ENCODE measurements around the gene KIF3A. TPM values are rescaled to one million over a fixed set of nuclear protein-coding genes. Genes with fewer than 3 reads are reported as not detected.

KIF3A gene
- total RNA-seq, 1 experiment from 2014 or later = 13.2 TPM

DNA sequence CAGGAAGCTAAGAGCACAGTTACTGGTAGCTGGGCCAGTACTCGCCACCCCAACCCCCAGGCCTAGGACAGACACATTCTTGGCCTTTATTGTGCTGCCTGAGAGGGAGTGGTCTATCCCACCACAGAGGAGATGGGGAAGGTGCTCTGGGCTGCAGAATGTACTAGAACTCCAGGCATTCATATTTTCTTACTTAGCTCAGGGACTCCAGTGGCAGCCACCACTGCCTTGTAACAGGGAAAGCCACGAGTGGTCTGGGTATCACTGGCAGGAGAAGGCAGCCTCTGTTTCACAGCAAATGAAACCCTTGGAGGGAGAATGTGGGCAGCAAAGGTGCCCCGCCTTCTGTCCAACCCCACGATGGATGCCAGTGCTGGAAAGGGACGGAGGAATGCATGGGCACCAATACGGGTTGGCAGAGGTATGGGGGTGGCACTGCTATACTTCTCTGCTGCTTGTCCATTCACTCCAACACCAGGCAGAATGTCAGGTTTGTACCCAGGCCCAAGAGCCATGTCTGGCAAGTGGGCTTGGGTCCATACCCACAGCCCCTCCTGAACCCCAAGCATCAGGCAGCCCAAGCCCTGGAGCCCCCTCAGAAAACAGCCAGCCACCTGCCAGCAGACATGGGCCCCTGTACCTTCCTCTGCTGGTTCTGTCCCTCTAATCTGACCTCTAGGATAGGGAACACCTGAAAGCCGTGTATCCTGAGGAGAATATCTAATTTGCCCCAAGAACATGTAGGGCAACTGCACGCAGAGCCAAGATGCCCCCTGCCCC, 35.1 kb upstream of the KIF3A start:
- no peak overlapping the region for H2BK15ac ChIP-seq (ENCODE audit: low read depth, low read length)
- no peak overlapping the region for H3K4me2 ChIP-seq (ENCODE audit: insufficient read depth, insufficient read length, low read length)
- H3K4me1 ChIP-seq (ENCODE audit: insufficient read depth, low read length) = peaks cover 8% of the 10 kb centered on the region; the same call in 1 of the 2 replicates
- H4K20me1 ChIP-seq (ENCODE audit: control insufficient read depth, insufficient read depth, insufficient read length) = no peaks in the 10 kb centered on the region
- no peak overlapping the region for H2AK5ac ChIP-seq (ENCODE audit: insufficient read length, low read length)
- no peak overlapping the region for H2BK12ac ChIP-seq (ENCODE audit: insufficient read length, low read depth, low read length)
- H3K36me3 Mint-ChIP-seq (ENCODE audit: insufficient read depth in 1 of 3, low read depth in 3 of 3) = no peaks in the 10 kb centered on the region
- H3K9me3 ChIP-seq (ENCODE audit: control insufficient read depth, low read depth, low read length) = no peaks in the 10 kb centered on the region
- H3K9ac ChIP-seq (ENCODE audit: extremely low read depth, insufficient read length, low read length) = no peak overlapping the region
- no peak overlapping the region for H2BK5ac ChIP-seq (ENCODE audit: insufficient read length, low read length)
- no CpG with 5 or more reads among the region's 8 CpGs for WGBS (ENCODE audit: extremely low coverage, insufficient read length, low lambda C conversion rate)
- no peaks in the 10 kb centered on the region for H3K9me3 Mint-ChIP-seq
- H2AFZ ChIP-seq (ENCODE audit: low read length) = no peak overlapping the region
- peak overlapping the region in 1 of 3 experiments; percentile 52; a peak in 2 of 7 replicates for H3K27ac Mint-ChIP-seq
- TF ChIP-seq, protein P1, sequence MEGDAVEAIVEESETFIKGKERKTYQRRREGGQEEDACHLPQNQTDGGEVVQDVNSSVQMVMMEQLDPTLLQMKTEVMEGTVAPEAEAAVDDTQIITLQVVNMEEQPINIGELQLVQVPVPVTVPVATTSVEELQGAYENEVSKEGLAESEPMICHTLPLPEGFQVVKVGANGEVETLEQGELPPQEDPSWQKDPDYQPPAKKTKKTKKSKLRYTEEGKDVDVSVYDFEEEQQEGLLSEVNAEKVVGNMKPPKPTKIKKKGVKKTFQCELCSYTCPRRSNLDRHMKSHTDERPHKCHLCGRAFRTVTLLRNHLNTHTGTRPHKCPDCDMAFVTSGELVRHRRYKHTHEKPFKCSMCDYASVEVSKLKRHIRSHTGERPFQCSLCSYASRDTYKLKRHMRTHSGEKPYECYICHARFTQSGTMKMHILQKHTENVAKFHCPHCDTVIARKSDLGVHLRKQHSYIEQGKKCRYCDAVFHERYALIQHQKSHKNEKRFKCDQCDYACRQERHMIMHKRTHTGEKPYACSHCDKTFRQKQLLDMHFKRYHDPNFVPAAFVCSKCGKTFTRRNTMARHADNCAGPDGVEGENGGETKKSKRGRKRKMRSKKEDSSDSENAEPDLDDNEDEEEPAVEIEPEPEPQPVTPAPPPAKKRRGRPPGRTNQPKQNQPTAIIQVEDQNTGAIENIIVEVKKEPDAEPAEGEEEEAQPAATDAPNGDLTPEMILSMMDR (conservative IDR thresholded peaks at IDR 0.05) = no peak
- H4K91ac ChIP-seq (ENCODE audit: insufficient read length, low read depth, low read length) = no peak overlapping the region
- peaks cover 2% of the 10 kb centered on the region; the same call in 1 of the 2 replicates for H3K79me2 ChIP-seq (ENCODE audit: insufficient read depth, low read length)
- H3K27me3 Mint-ChIP-seq (ENCODE audit: low read depth) = peaks cover 44% of the 10 kb centered on the region
- DNase-seq = no peak
- H3K27me3 ChIP-seq (ENCODE audit: insufficient read depth, low read length) = peaks cover 3% of the 10 kb centered on the region; the same call in 1 of the 2 replicates
- no peak overlapping the region for H3T11ph ChIP-seq (ENCODE audit: low read length)
- no peak overlapping the region for H3K18ac ChIP-seq (ENCODE audit: insufficient read length, low read depth, low read length)
- H3K14ac ChIP-seq (ENCODE audit: insufficient read depth, low read length) = no peak overlapping the region
- H3K4me3 Mint-ChIP-seq = no peak overlapping the region
- H4K5ac ChIP-seq (ENCODE audit: insufficient read length, low read depth, low read length) = no peak overlapping the region
- no peak overlapping the region for H2BK120ac ChIP-seq (ENCODE audit: low read depth, low read length, poor library complexity, severe bottlenecking)
- H4K8ac ChIP-seq (replicated peaks; ENCODE audit: insufficient read length, low read depth, low read length) = no peak overlapping the region
- H2BK20ac ChIP-seq (ENCODE audit: low read depth, low read length, poor library complexity, severe bottlenecking) = no peak overlapping the region
- H3K4ac ChIP-seq (ENCODE audit: low read depth, low read length) = no peak overlapping the region
- peaks cover 25 to 32% of the 10 kb centered on the region in 2 experiments for H3K4me1 Mint-ChIP-seq
- no peak overlapping the region for H3K23ac ChIP-seq (ENCODE audit: insufficient read length, low read depth, low read length)
- peaks cover 8% of the 10 kb centered on the region for H3K23me2 ChIP-seq (ENCODE audit: insufficient read length, low read depth, low read length, poor library complexity, severe bottlenecking)
- no peak overlapping the region for H3K56ac ChIP-seq (ENCODE audit: insufficient read length, low read depth, low read length)
- H3K79me1 ChIP-seq (ENCODE audit: insufficient read depth, low read depth, low read length, poor library complexity, severe bottlenecking) = peaks cover 2% of the 10 kb centered on the region
- H3K27ac ChIP-seq (ENCODE audit: insufficient read length, low read depth, low read length) = no peak overlapping the region
